IPS-18a (cell line): ENCODE measurements around the gene CYREN.
"Not testable (repeated sequence)": the region's sequence is repeated elsewhere in the genome, so short reads cannot be mapped to it uniquely, and the experiment has no call there.

Experiments
- H3K27ac ChIP-seq: one replicate; pipeline ENCODE4 v1.5.1; 2013; ENCODE audit warnings: low read length
- H3K27me3 ChIP-seq: one replicate; pipeline ENCODE4 v1.6.1; 2013; ENCODE audit warnings: mild to moderate bottlenecking, low read length; ENCODE audit not compliant: control insufficient read depth, insufficient read depth
- H3K36me3 ChIP-seq: one replicate; pipeline ENCODE4 v1.6.1; 2013; ENCODE audit warnings: low read depth, low read length; ENCODE audit not compliant: control insufficient read depth
- H3K4me1 ChIP-seq: one replicate; pipeline ENCODE4 v1.6.1; 2013; ENCODE audit warnings: low read depth, low read length; ENCODE audit not compliant: control insufficient read depth
- H3K4me3 ChIP-seq: one replicate; pipeline ENCODE4 v1.5.1; 2013; ENCODE audit warnings: low read length
- H3K9ac ChIP-seq: one replicate; pipeline ENCODE4 v1.6.1; 2013; ENCODE audit warnings: mild to moderate bottlenecking, low read length, moderate library complexity
- H3K9me3 ChIP-seq: one replicate; pipeline ENCODE4 v1.6.1; 2013; ENCODE audit warnings: low read depth, low read length; ENCODE audit not compliant: control insufficient read depth

Gene CYREN

GRCh38 chr7:135171581-135172291, 1.2 kb upstream of the CYREN start:
- peaks cover 20% of the 10 kb centered on the region for H3K36me3 ChIP-seq
- not testable (repeated sequence) for H3K27me3 ChIP-seq, H3K4me1 ChIP-seq, H3K9me3 ChIP-seq
- peak overlapping the region; percentile 67 for H3K4me3 ChIP-seq
- H3K9ac ChIP-seq, result peak overlapping the region; percentile 82
- H3K27ac ChIP-seq, result peak overlapping the region; percentile 18

- not testable (repeated sequence) for H3K27me3 ChIP-seq, H3K27ac ChIP-seq, H3K9me3 ChIP-seq, H3K4me1 ChIP-seq
- peaks cover 24% of the 10 kb centered on the region for H3K36me3 ChIP-seq
- H3K4me3 ChIP-seq, result peak overlapping the region; percentile 67
- peak overlapping the region; percentile 82 for H3K9ac ChIP-seq
Observed at GRCh38 chr7:135170998-135171481, 533 bp upstream of the CYREN start.

GRCh38 chr7:135169964-135170273, 588 bp downstream of the CYREN start:
- H3K9ac ChIP-seq, result peak overlapping the region; percentile 82
- no peaks in the 10 kb centered on the region for H3K4me1 ChIP-seq
- peaks cover 35% of the 10 kb centered on the region for H3K36me3 ChIP-seq
- H3K9me3 ChIP-seq, result no peaks in the 10 kb centered on the region
- no peaks in the 10 kb centered on the region for H3K27me3 ChIP-seq
- H3K27ac ChIP-seq, result peak overlapping the region; percentile 72
- peak overlapping the region; percentile 67 for H3K4me3 ChIP-seq

GRCh38 chr7:135169141-135169963, 1.2 kb downstream of the CYREN start:
- no peaks in the 10 kb centered on the region for H3K9me3 ChIP-seq
- H3K27ac ChIP-seq, result no peak overlapping the region
- H3K9ac ChIP-seq, result peak overlapping the region; percentile 82
- H3K4me3 ChIP-seq, result peak overlapping the region; percentile 67
- H3K4me1 ChIP-seq, result no peaks in the 10 kb centered on the region
- no peaks in the 10 kb centered on the region for H3K27me3 ChIP-seq
- peaks cover 36% of the 10 kb centered on the region for H3K36me3 ChIP-seq

- Histone ChIP-seq H3K36me3 (peaks cover 36% of the 10 kb centered on the region), H3K9me3 (no peaks in the 10 kb centered on the region), H3K27ac (no peak overlapping the region), H3K4me3 (no peak overlapping the region), H3K27me3 (no peaks in the 10 kb centered on the region), H3K4me1 (no peaks in the 10 kb centered on the region), H3K9ac (no peak overlapping the region)
Observed at GRCh38 chr7:135168489-135169140, 1.9 kb downstream of the CYREN start.

GRCh38 chr7:135168001-135168400, 2.5 kb downstream of the CYREN start:
- Histone ChIP-seq H3K27ac (no peak overlapping the region), H3K9me3 (no peaks in the 10 kb centered on the region), H3K9ac (no peak overlapping the region), H3K4me3 (no peak overlapping the region), H3K36me3 (peaks cover 36% of the 10 kb centered on the region), H3K4me1 (no peaks in the 10 kb centered on the region), H3K27me3 (no peaks in the 10 kb centered on the region)

GRCh38 chr7:135167365-135167917, 3.1 kb downstream of the CYREN start:
- Histone ChIP-seq H3K9me3 (peaks cover 4% of the 10 kb centered on the region), H3K4me1 (no peaks in the 10 kb centered on the region), H3K27ac (no peak overlapping the region), H3K4me3 (no peak overlapping the region), H3K27me3 (no peaks in the 10 kb centered on the region), H3K9ac (no peak overlapping the region), H3K36me3 (peaks cover 36% of the 10 kb centered on the region)

GRCh38 chr7:135166338-135166990, 4.0 kb downstream of the CYREN start:
- H3K4me1 ChIP-seq, result no peaks in the 10 kb centered on the region

GRCh38 chr7:135165862-135166261, 4.6 kb downstream of the CYREN start:
- peaks cover 4% of the 10 kb centered on the region for H3K9me3 ChIP-seq
- H3K9ac ChIP-seq, result no peak overlapping the region
- H3K4me1 ChIP-seq, result no peaks in the 10 kb centered on the region
- peaks cover 36% of the 10 kb centered on the region for H3K36me3 ChIP-seq
- no peak overlapping the region for H3K4me3 ChIP-seq
- H3K27me3 ChIP-seq, result no peaks in the 10 kb centered on the region
- H3K27ac ChIP-seq, result no peak overlapping the region

More at GRCh38 chr7:135166338-135166990, 4.0 kb downstream of the CYREN start:
- Histone ChIP-seq H3K9ac (no peak overlapping the region), H3K27me3 (no peaks in the 10 kb centered on the region), H3K36me3 (peaks cover 36% of the 10 kb centered on the region), H3K27ac (no peak overlapping the region), H3K9me3 (peaks cover 4% of the 10 kb centered on the region), H3K4me3 (no peak overlapping the region)

GRCh38 chr7:135164357-135165061, 6.0 kb downstream of the CYREN start:
- peaks cover 36% of the 10 kb centered on the region for H3K36me3 ChIP-seq
- no peak overlapping the region for H3K4me3 ChIP-seq
- H3K27ac ChIP-seq, result no peak overlapping the region
- H3K9me3 ChIP-seq, result peaks cover 4% of the 10 kb centered on the region
- H3K4me1 ChIP-seq, result no peaks in the 10 kb centered on the region
- H3K27me3 ChIP-seq, result no peaks in the 10 kb centered on the region
- H3K9ac ChIP-seq, result no peak overlapping the region
